ENCODE data around the gene OPHN1. TPM values are rescaled to one million over a fixed set of nuclear protein-coding genes. Genes with fewer than 3 reads are reported as not detected.

Gene OPHN1
- total RNA-seq, 2 experiments from 2014 or later, result 0.04 TPM; not detected in 1

GRCh38 chrX:68292471-68292870 is 140.8 kb downstream of the OPHN1 start:
- H3K9me3 Mint-ChIP-seq, result no peaks in the 10 kb centered on the region
- H3K27ac Mint-ChIP-seq, result no peak overlapping the region
- H3K4me3 Mint-ChIP-seq, result no peak overlapping the region
- DNase-seq (no peak), ATAC-seq (no peak)
- H3K27me3 Mint-ChIP-seq, result no peaks in the 10 kb centered on the region
- no peak for TF ChIP-seq CTCF (IDR thresholded peaks at IDR 0.05)
- H3K36me3 Mint-ChIP-seq (ENCODE audit: low read depth), result no peaks in the 10 kb centered on the region
- intact Hi-C loops (cut with micrococcal nuclease), result no loop called here
- H3K4me1 Mint-ChIP-seq (ENCODE audit: low read depth), result no peaks in the 10 kb centered on the region
- POLR2A ChIA-PET, result no interaction called here
- CTCF ChIA-PET, result no interaction called here

GRCh38 chrX:68288127-68288526 is 145.2 kb downstream of the OPHN1 start:
- no peak for TF ChIP-seq CTCF (IDR thresholded peaks at IDR 0.05)
- Mint-ChIP-seq H3K4me1 (ENCODE audit: low read depth) (no peaks in the 10 kb centered on the region), H3K9me3 (no peaks in the 10 kb centered on the region), H3K36me3 (ENCODE audit: low read depth) (no peaks in the 10 kb centered on the region), H3K27ac (no peak overlapping the region), H3K27me3 (no peaks in the 10 kb centered on the region), H3K4me3 (no peak overlapping the region)
- ATAC-seq (no peak), DNase-seq (no peak)
- POLR2A ChIA-PET, result no interaction called here
- intact Hi-C loops (cut with micrococcal nuclease), result no loop called here
- CTCF ChIA-PET, result no interaction called here

- intact Hi-C loops (cut with micrococcal nuclease), result no loop called here
- Mint-ChIP-seq H3K4me3 (no peak overlapping the region), H3K36me3 (ENCODE audit: low read depth) (no peaks in the 10 kb centered on the region), H3K27ac (no peak overlapping the region), H3K4me1 (ENCODE audit: low read depth) (no peaks in the 10 kb centered on the region), H3K27me3 (no peaks in the 10 kb centered on the region), H3K9me3 (no peaks in the 10 kb centered on the region)
- TF ChIP-seq CTCF (IDR thresholded peaks at IDR 0.05), result no peak
- no peak for DNase-seq
- ChIA-PET POLR2A (no interaction called here), CTCF (no interaction called here)
- ATAC-seq, result no peak
Observed at GRCh38 chrX:68287419-68287818, 145.9 kb downstream of the OPHN1 start.

GRCh38 chrX:68286980-68287379 is 146.3 kb downstream of the OPHN1 start:
- ChIA-PET CTCF (no interaction called here), POLR2A (no interaction called here)
- Mint-ChIP-seq H3K4me1 (ENCODE audit: low read depth) (no peaks in the 10 kb centered on the region), H3K27ac (no peak overlapping the region), H3K27me3 (no peaks in the 10 kb centered on the region), H3K36me3 (ENCODE audit: low read depth) (no peaks in the 10 kb centered on the region), H3K9me3 (no peaks in the 10 kb centered on the region), H3K4me3 (no peak overlapping the region)
- TF ChIP-seq CTCF (IDR thresholded peaks at IDR 0.05), result no peak
- no peak for DNase-seq
- intact Hi-C loops (cut with micrococcal nuclease), result no loop called here
- ATAC-seq, result no peak

- ChIA-PET POLR2A (no interaction called here), CTCF (no interaction called here)
- H3K4me3 Mint-ChIP-seq, result no peak overlapping the region
- H3K36me3 Mint-ChIP-seq (ENCODE audit: low read depth), result no peaks in the 10 kb centered on the region
- DNase-seq (no peak), ATAC-seq (no peak)
- no peaks in the 10 kb centered on the region for H3K4me1 Mint-ChIP-seq (ENCODE audit: low read depth)
- no peaks in the 10 kb centered on the region for H3K9me3 Mint-ChIP-seq
- no peak overlapping the region for H3K27ac Mint-ChIP-seq
- H3K27me3 Mint-ChIP-seq, result no peaks in the 10 kb centered on the region
- intact Hi-C loops (cut with micrococcal nuclease), result no loop called here
- TF ChIP-seq CTCF (IDR thresholded peaks at IDR 0.05), result no peak
Observed at GRCh38 chrX:68286076-68286475, 147.2 kb downstream of the OPHN1 start.
